CD14-positive monocyte (primary cell): ENCODE results near the gene KRT32. TPM values are rescaled to one million over a fixed set of nuclear protein-coding genes. Genes with fewer than 3 reads are reported as not detected.

ENCODE experiments used
- DNase-seq, 3 donors: peaks; one replicate each; pipeline ENCODE4 v3.0.0-alpha.2; 2011 to 2022
- H2AFZ ChIP-seq: 2 replicates; pipeline ENCODE4 v1.6.0; 2012; ENCODE audit warnings: mild to moderate bottlenecking, low read depth, low read length, inconsistent platforms; ENCODE audit not compliant: insufficient read depth, poor library complexity, severe bottlenecking
- H3K27ac ChIP-seq, 2 donors: 1 replicate in 1 of 2; 2 replicates in 1 of 2; pipeline ENCODE4 v1.5.1; 2012 to 2013; ENCODE audit warnings: low read length in 2 of 2, control low read depth in 1 of 2, inconsistent platforms in 1 of 2, low read depth in 1 of 2, mild to moderate bottlenecking in 1 of 2
- H3K27me3 ChIP-seq, 2 donors: one replicate each; pipeline versions ENCODE4 v1.6.0 to v1.6.1; 2011 to 2013; ENCODE audit warnings: low read length in 2 of 2; ENCODE audit not compliant: control insufficient read depth in 2 of 2, insufficient read depth in 2 of 2
- H3K36me3 ChIP-seq, 2 donors: replicated peaks in 1 of 2; 1 replicate in 1 of 2; 2 replicates in 1 of 2; pipeline versions ENCODE4 v1.5.1 to v1.6.1; 2012 to 2013; ENCODE audit warnings: low read length in 2 of 2, control low read depth in 1 of 2, inconsistent platforms in 1 of 2, mild to moderate bottlenecking in 1 of 2; ENCODE audit not compliant: insufficient read depth in 2 of 2, control insufficient read depth in 1 of 2
- H3K4me1 ChIP-seq, 2 donors: 1 replicate in 1 of 2; 2 replicates in 1 of 2; pipeline versions ENCODE4 v1.5.1 to v1.6.1; 2012 to 2013; ENCODE audit warnings: low read length in 2 of 2, control low read depth in 1 of 2, inconsistent platforms in 1 of 2, mild to moderate bottlenecking in 1 of 2, moderate library complexity in 1 of 2; ENCODE audit not compliant: insufficient read depth in 2 of 2, control insufficient read depth in 1 of 2
- H3K4me2 ChIP-seq: replicated peaks from 2 replicates; pipeline ENCODE3; 2012; ENCODE audit warnings: low read length, moderate library complexity, mild to moderate bottlenecking; ENCODE audit not compliant: poor library complexity, severe bottlenecking; ENCODE audit errors: extremely low read depth
- H3K4me3 ChIP-seq, 3 experiments: fragments of 200-600 bp in 1 of 3; sonication (generic) in 1 of 3; replicated peaks in 1 of 3; 1 replicate in 2 of 3; 2 replicates in 1 of 3; pipeline ENCODE4 v1.5.1; 2011 to 2013; ENCODE audit warnings: low read length in 3 of 3, mild to moderate bottlenecking in 3 of 3, control low read depth in 2 of 3, low read depth in 2 of 3, inconsistent platforms in 1 of 3, moderate library complexity in 1 of 3
- H3K79me2 ChIP-seq: 2 replicates; pipeline ENCODE4 v1.6.0; 2012; ENCODE audit warnings: mild to moderate bottlenecking, control low read depth, inconsistent platforms, low read length, moderate library complexity; ENCODE audit not compliant: insufficient read depth
- H3K9ac ChIP-seq: 2 replicates; pipeline ENCODE4 v1.6.0; 2017; ENCODE audit warnings: low read length, mild to moderate bottlenecking; ENCODE audit not compliant: insufficient read depth, poor library complexity, severe bottlenecking
- H3K9me3 ChIP-seq, 2 donors: replicated peaks in 1 of 2; 1 replicate in 1 of 2; 2 replicates in 1 of 2; pipeline versions ENCODE4 v1.5.1 to v1.6.1; 2012 to 2013; ENCODE audit warnings: low read length in 2 of 2, control low read depth in 1 of 2; ENCODE audit not compliant: control insufficient read depth in 1 of 2, insufficient read depth in 1 of 2
- H4K20me1 ChIP-seq: 2 replicates; pipeline ENCODE4 v1.6.0; 2012; ENCODE audit warnings: mild to moderate bottlenecking, low read length, control low read depth, moderate library complexity; ENCODE audit not compliant: insufficient read depth
- H3K27ac Mint-ChIP-seq, 7 donors: one replicate each; pipeline ENCODE4 v1.8.0; 2020; ENCODE audit warnings: mild to moderate bottlenecking in 7 of 7, mixed read lengths in 7 of 7, moderate library complexity in 6 of 7, inconsistent platforms in 2 of 7
- H3K27me3 Mint-ChIP-seq, 3 donors: one replicate each; pipeline ENCODE4 v1.8.0; 2021 to 2022; ENCODE audit warnings: low read depth in 3 of 3, mild to moderate bottlenecking in 3 of 3, mixed read lengths in 3 of 3, moderate library complexity in 3 of 3, inconsistent platforms in 1 of 3
- H3K36me3 Mint-ChIP-seq, 2 donors: one replicate each; pipeline ENCODE4 v1.8.0; 2020; ENCODE audit warnings: mixed read lengths in 2 of 2, inconsistent platforms in 1 of 2, mild to moderate bottlenecking in 1 of 2
- H3K4me1 Mint-ChIP-seq: one replicate; pipeline ENCODE4 v1.8.0; 2020; ENCODE audit warnings: mild to moderate bottlenecking, mixed read lengths
- H3K4me3 Mint-ChIP-seq, 2 donors: one replicate each; pipeline ENCODE4 v1.8.0; 2020; ENCODE audit warnings: mild to moderate bottlenecking in 2 of 2, mixed read lengths in 2 of 2, moderate library complexity in 1 of 2
- H3K9me3 Mint-ChIP-seq, 7 donors: one replicate each; pipeline ENCODE4 v1.8.0; 2020 to 2022; ENCODE audit warnings: mixed read lengths in 7 of 7, mild to moderate bottlenecking in 6 of 7, moderate library complexity in 6 of 7, inconsistent platforms in 2 of 7
- CTCF ChIP-seq: fragments of 200-600 bp; IDR thresholded peaks from one replicate; pipeline ENCODE4 v1.8.0; 2022; ENCODE audit warnings: antibody characterized with exemption, mild to moderate bottlenecking
- WGBS: methylation state at CpG from one replicate; pipeline ENCODE4 v1.1.5; 2013; ENCODE audit warnings: missing lambda C conversion rate; ENCODE audit not compliant: insufficient coverage; 5-methylcytosine and 5-hydroxymethylcytosine counted together
- intact Hi-C, 2 donors: fragments of 100-400 bp; cut with micrococcal nuclease; formaldehyde crosslinking; loops; one replicate each; pipeline versions ENCODE4 v1.15.0 to v1.15.1; 2023
- polyA plus RNA-seq, 3 donors: library from polyadenylated mRNA; depleted of rRNA in 1 of 3; unstranded in 2 of 3; stranded (reverse) in 1 of 3; fragments of 300-500 nt in 2 of 3; fragments of >200 nt in 1 of 3; fragmentation: Illumina TruSeq in 2 of 3; gene quantifications; 1 replicate in 2 of 3; 2 replicates in 1 of 3; pipeline ENCODE4 v1.2.3, GENCODE V29; 2012 to 2021

The KRT32 gene
- polyA plus RNA-seq, 3 donors: not detected

DNA sequence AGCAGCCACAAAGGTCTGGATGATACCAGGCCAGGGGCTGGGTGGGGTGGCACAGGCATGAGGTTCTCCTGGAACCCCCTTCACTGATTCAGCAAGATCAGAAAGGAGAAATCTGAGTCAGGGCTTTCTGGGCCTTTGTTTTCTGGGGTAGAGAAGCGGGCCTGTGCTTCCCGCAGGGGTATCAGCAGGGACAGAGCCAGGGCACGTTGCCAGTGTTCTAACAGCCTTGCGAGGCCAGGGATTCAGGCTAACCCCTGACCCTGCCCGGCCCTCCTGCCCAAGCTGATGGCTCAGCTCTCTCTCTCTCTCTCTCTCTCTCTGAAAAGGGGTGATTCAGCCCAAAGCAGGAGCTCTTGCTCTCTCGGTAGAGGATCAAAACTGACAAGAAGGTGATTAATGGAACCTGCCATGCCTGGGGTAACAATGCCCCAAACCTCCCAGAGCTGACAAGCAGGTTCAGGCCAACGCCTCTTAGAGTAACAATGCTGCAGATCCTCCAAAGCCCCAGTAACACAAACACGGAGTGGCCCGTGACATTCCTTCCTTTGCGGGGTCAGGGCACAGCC, 40.2 kb upstream of the KRT32 start:
- no peaks in the 10 kb centered on the region for H3K27me3 ChIP-seq
- peaks cover 18 to 25% of the 10 kb centered on the region in 2 donors for H3K4me1 ChIP-seq
- no peaks in the 10 kb centered on the region for H3K9me3 ChIP-seq
- no peaks in the 10 kb centered on the region for H4K20me1 ChIP-seq
- DNase-seq: no peak
- H3K4me3 Mint-ChIP-seq: no peak overlapping the region
- no peak overlapping the region for H3K4me3 ChIP-seq
- H3K4me1 Mint-ChIP-seq: peaks cover 15% of the 10 kb centered on the region
- 72% methylated on average over 10 of the region's 10 CpGs for WGBS
- no peak overlapping the region for H3K27ac Mint-ChIP-seq
- no peaks in the 10 kb centered on the region for H3K36me3 ChIP-seq
- no peak overlapping the region for H3K9ac ChIP-seq
- no peak overlapping the region for H3K4me2 ChIP-seq
- intact Hi-C loops: loop anchor here in 1 of 2 donors (10.0 kb wide), 1 partner anchor 593 kb away; no protein-coding TSS in a partner anchor
- H2AFZ ChIP-seq: no peak overlapping the region
- H3K27ac ChIP-seq: no peak overlapping the region
- H3K36me3 Mint-ChIP-seq: no peaks in the 10 kb centered on the region
- H3K79me2 ChIP-seq: no peaks in the 10 kb centered on the region
- peaks cover 0 to 2% (median 0%) of the 10 kb centered on the region in 7 donors for H3K9me3 Mint-ChIP-seq
- no peak for TF ChIP-seq CTCF
- peaks cover 3 to 9% (median 9%) of the 10 kb centered on the region in 3 donors for H3K27me3 Mint-ChIP-seq

DNA sequence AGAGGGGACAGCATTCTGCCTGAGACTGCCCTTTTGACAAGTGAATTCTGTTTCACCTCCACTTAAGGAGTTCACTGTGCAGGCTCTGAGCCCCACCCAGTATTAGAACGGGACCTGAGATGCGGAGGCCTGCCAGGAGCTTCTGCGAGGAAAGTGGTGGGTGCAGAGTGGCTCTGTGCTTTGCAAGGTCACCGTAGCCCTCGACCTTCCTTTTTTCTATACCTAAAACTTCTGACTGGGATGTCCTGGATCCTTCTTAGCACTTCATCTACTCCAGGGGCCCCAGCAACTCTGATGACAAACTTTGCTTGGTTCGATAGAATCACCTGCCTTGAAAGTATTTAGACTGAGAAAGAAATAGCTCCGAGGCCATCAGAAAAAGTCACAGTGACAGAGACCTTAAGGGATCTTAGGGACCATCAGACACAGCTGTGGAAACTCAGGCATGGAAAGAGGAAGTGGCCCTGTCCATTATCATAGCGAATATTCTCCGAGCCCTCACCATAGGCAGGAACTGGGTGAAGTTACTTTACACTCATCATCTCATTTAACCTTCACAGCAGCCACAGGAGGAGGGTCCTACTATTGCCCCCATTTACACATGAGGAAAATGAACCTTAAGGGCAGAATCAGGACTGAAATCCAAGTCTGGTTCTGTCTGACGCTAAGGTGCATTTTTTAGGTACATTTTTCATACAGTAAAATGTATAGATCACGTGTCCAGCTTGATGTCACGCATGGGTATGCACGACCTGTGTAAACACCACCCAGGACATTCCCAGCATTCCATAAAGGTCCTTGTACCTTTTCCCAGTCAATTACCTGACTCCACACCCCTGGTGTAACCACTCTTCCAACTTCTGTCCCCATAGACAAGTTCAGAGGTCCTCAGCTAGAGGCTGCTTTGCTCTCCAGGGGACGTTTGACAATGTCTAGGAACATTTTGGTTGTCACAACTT, 38.9 kb upstream of the KRT32 start:
- Mint-ChIP-seq H3K4me3 (no peak overlapping the region), H3K27ac (peak overlapping the region in 3 of 7 donors; percentile 22 to 69 (median 66)), H3K27me3 (peaks cover 4 to 10% (median 9%) of the 10 kb centered on the region in 3 donors), H3K9me3 (peaks cover 0 to 4% (median 0%) of the 10 kb centered on the region in 7 donors), H3K4me1 (peaks cover 11% of the 10 kb centered on the region), H3K36me3 (no peaks in the 10 kb centered on the region)
- intact Hi-C loops: loop anchor here in 1 of 2 donors (10.0 kb wide), 1 partner anchor 591 kb away; no protein-coding TSS in a partner anchor
- H3K36me3 ChIP-seq: no peaks in the 10 kb centered on the region
- H3K27me3 ChIP-seq: no peaks in the 10 kb centered on the region
- peaks cover 13 to 19% of the 10 kb centered on the region in 2 donors for H3K4me1 ChIP-seq
- no peaks in the 10 kb centered on the region for H3K9me3 ChIP-seq
- peak; percentile 33 to 46 (median 38) for DNase-seq
- H3K9ac ChIP-seq: no peak overlapping the region
- H4K20me1 ChIP-seq: no peaks in the 10 kb centered on the region
- no peak overlapping the region for H3K4me3 ChIP-seq
- no peak for TF ChIP-seq CTCF
- no peaks in the 10 kb centered on the region for H3K79me2 ChIP-seq
- WGBS: 84% methylated on average over 6 of the region's 14 CpGs
- H2AFZ ChIP-seq: no peak overlapping the region
- no peak overlapping the region for H3K4me2 ChIP-seq
- H3K27ac ChIP-seq: no peak overlapping the region
